Liver (tissue), 9 donors: ENCODE data around the gene ADGRG2. TPM values are rescaled to one million over a fixed set of nuclear protein-coding genes. Genes with fewer than 3 reads are reported as not detected.

Source experiments
- DNase-seq: peaks from one replicate; pipeline ENCODE4 v3.0.0-alpha.2; 2017; ENCODE audit warnings: low spot score
- H3K27ac ChIP-seq, 2 donors: one replicate each; pipeline ENCODE4 v1.7.0; 2013; ENCODE audit warnings: inconsistent platforms in 2 of 2, low read length in 2 of 2, control low read depth in 1 of 2, low read depth in 1 of 2, mild to moderate bottlenecking in 1 of 2
- H3K27me3 ChIP-seq, 4 donors: one replicate each; pipeline versions ENCODE4 v1.6.1 to v1.7.0; 2013; ENCODE audit warnings: low read length in 3 of 4, inconsistent platforms in 1 of 4, mild to moderate bottlenecking in 1 of 4, moderate library complexity in 1 of 4; ENCODE audit not compliant: control insufficient read depth in 4 of 4, insufficient read depth in 4 of 4
- H3K36me3 ChIP-seq, 4 donors: one replicate each; pipeline versions ENCODE4 v1.6.1 to v1.7.0; 2013; ENCODE audit warnings: low read length in 3 of 4, mild to moderate bottlenecking in 3 of 4, low read depth in 1 of 4, moderate library complexity in 1 of 4; ENCODE audit not compliant: control insufficient read depth in 4 of 4, insufficient read depth in 3 of 4
- H3K4me1 ChIP-seq, 4 donors: one replicate each; pipeline versions ENCODE4 v1.6.1 to v1.7.0; 2013; ENCODE audit warnings: low read length in 3 of 4, mild to moderate bottlenecking in 3 of 4, moderate library complexity in 1 of 4; ENCODE audit not compliant: control insufficient read depth in 4 of 4, insufficient read depth in 4 of 4
- H3K4me3 ChIP-seq, 3 donors: one replicate each; pipeline versions ENCODE4 v1.6.1 to v1.7.0; 2013; ENCODE audit warnings: low read length in 3 of 3, control low read depth in 1 of 3, low read depth in 1 of 3, mild to moderate bottlenecking in 1 of 3
- H3K9ac ChIP-seq, 2 donors: one replicate each; pipeline ENCODE4 v1.7.0; 2013; ENCODE audit warnings: low read length in 2 of 2, mild to moderate bottlenecking in 2 of 2, moderate library complexity in 2 of 2, control low read depth in 1 of 2, low read depth in 1 of 2
- H3K9me3 ChIP-seq, 4 donors: one replicate each; pipeline versions ENCODE4 v1.6.1 to v1.7.0; 2013; ENCODE audit warnings: low read length in 3 of 4; ENCODE audit not compliant: control insufficient read depth in 4 of 4
- CTCF ChIP-seq: fragments of 150-350 bp; IDR thresholded peaks from 2 replicates; pipeline ENCODE4 v1.5.1; 2017; ENCODE audit warnings: improper control_type of control experiment, low read depth, low read length; ENCODE audit not compliant: missing input control
- EGR1 ChIP-seq, 2 donors: IDR thresholded peaks; 2 replicates each; pipeline ENCODE4 v1.6.1; 2016 to 2018; ENCODE audit warnings: antibody characterized with exemption in 2 of 2, low read depth in 2 of 2
- FOXA1 ChIP-seq: IDR thresholded peaks from 2 replicates; pipeline ENCODE4 v1.6.1; 2016; ENCODE audit warnings: antibody characterized with exemption
- FOXA2 ChIP-seq: IDR thresholded peaks from 2 replicates; pipeline ENCODE4 v1.6.1; 2016; ENCODE audit warnings: antibody characterized with exemption
- GABPA ChIP-seq, 2 donors: IDR thresholded peaks in 1 of 2; conservative IDR thresholded peaks in 1 of 2; 2 replicates each; pipeline ENCODE4 v1.6.1; 2016; ENCODE audit warnings: antibody characterized with exemption in 2 of 2, mild to moderate bottlenecking in 1 of 2, moderate library complexity in 1 of 2
- HNF4A ChIP-seq, 2 donors: conservative IDR thresholded peaks; 2 replicates each; pipeline ENCODE4 v1.6.1; 2016; ENCODE audit warnings: antibody characterized with exemption in 2 of 2, mild to moderate bottlenecking in 2 of 2
- HNF4G ChIP-seq: IDR thresholded peaks from 2 replicates; pipeline ENCODE4 v1.6.1; 2016; ENCODE audit warnings: antibody characterized with exemption
- JUND ChIP-seq, 2 donors: IDR thresholded peaks; 2 replicates each; pipeline ENCODE4 v1.6.1; 2016; ENCODE audit warnings: antibody characterized with exemption in 2 of 2
- MAX ChIP-seq: IDR thresholded peaks from 2 replicates; pipeline ENCODE4 v1.6.1; 2016; ENCODE audit warnings: antibody characterized with exemption
- NR2F2 ChIP-seq: IDR thresholded peaks from 2 replicates; pipeline ENCODE4 v1.6.1; 2016; ENCODE audit warnings: antibody characterized with exemption
- RAD21 ChIP-seq, 2 donors: IDR thresholded peaks; 2 replicates each; pipeline ENCODE4 v1.6.1; 2016; ENCODE audit warnings: antibody characterized with exemption in 2 of 2, mild to moderate bottlenecking in 2 of 2
- RXRA ChIP-seq, 2 donors: IDR thresholded peaks; 2 replicates each; pipeline ENCODE4 v1.6.1; 2017 to 2018; ENCODE audit warnings: antibody characterized with exemption in 2 of 2, mild to moderate bottlenecking in 1 of 2
- SP1 ChIP-seq: IDR thresholded peaks from 2 replicates; pipeline ENCODE4 v1.6.1; 2018; ENCODE audit warnings: antibody characterized with exemption, mild to moderate bottlenecking
- TAF1 ChIP-seq: conservative IDR thresholded peaks from 2 replicates; pipeline ENCODE4 v1.6.1; 2016; ENCODE audit warnings: antibody characterized with exemption, mild to moderate bottlenecking
- YY1 ChIP-seq: IDR thresholded peaks from 2 replicates; pipeline ENCODE4 v1.6.1; 2016; ENCODE audit warnings: antibody characterized with exemption, mild to moderate bottlenecking
- WGBS: extraction: QIAGEN DNeasy Blood & Tissue Kit; methylation state at CpG from one replicate; pipeline ENCODE4 v1.1.7; 2013; 5-methylcytosine and 5-hydroxymethylcytosine counted together
- polyA plus RNA-seq, 2 donors: library from polyadenylated mRNA; stranded (reverse) in 1 of 2; unstranded in 1 of 2; fragments of 200-250 nt in 1 of 2; fragments of >200 nt in 1 of 2; fragmentation: Nextera tagmentation in 1 of 2; extraction: Ambion mirVana in 1 of 2; gene quantifications; one replicate each; pipeline versions ENCODE4 v1.2.1 to v1.2.3, GENCODE V29; 2013 to 2015
- total RNA-seq, 2 donors: library from RNA; depleted of rRNA; stranded (reverse); fragments of >200 nt; gene quantifications; one replicate each; pipeline ENCODE4 v1.2.3, GENCODE V29; 2014
- TF ChIP-seq, protein P1 (sequence below): IDR thresholded peaks from 2 replicates; pipeline ENCODE4 v1.6.1; 2016; ENCODE audit warnings: antibody characterized with exemption, mild to moderate bottlenecking
- TF ChIP-seq, protein P2 (sequence below): IDR thresholded peaks from 2 replicates; pipeline ENCODE4 v1.6.1; 2016; ENCODE audit warnings: antibody characterized with exemption
- TF ChIP-seq, protein P3 (sequence below): IDR thresholded peaks from 2 replicates; pipeline ENCODE4 v1.6.1; 2016; ENCODE audit warnings: antibody characterized with exemption
- donor health status: healthy.
- donor health status: healthy.
- donor health status: healthy.
- donor health status: healthy.
- donor health status: healthy.

Gene ADGRG2
- total and polyA plus RNA-seq, 4 donors, result 0.08 to 0.45 (median 0.24) TPM; not detected in 1

GRCh38 chrX:19129694-19130093 lies 7.4 kb upstream of the ADGRG2 start (continued):
- TF ChIP-seq EGR1 (IDR thresholded peaks at IDR 0.05; ENCODE audit: low read depth in 2 of 2), result no peak
- no peak for TF ChIP-seq NR2F2
- TF ChIP-seq TAF1, result no peak
- TF ChIP-seq SP1, result no peak
- no peak for TF ChIP-seq RAD21 (IDR thresholded peaks at IDR 0.05)

GRCh38 chrX:19127649-19128168 lies 5.4 kb upstream of the ADGRG2 start:
- TF ChIP-seq GABPA (IDR thresholded peaks at IDR 0.05 in 1 of 2, conservative IDR thresholded peaks at IDR 0.05 in 1 of 2), result no peak
- TF ChIP-seq HNF4G, result no peak
- peak in 1 of 2 donors; percentile 16 for TF ChIP-seq HNF4A (conservative IDR thresholded peaks at IDR 0.05)
- TF ChIP-seq, protein P1, sequence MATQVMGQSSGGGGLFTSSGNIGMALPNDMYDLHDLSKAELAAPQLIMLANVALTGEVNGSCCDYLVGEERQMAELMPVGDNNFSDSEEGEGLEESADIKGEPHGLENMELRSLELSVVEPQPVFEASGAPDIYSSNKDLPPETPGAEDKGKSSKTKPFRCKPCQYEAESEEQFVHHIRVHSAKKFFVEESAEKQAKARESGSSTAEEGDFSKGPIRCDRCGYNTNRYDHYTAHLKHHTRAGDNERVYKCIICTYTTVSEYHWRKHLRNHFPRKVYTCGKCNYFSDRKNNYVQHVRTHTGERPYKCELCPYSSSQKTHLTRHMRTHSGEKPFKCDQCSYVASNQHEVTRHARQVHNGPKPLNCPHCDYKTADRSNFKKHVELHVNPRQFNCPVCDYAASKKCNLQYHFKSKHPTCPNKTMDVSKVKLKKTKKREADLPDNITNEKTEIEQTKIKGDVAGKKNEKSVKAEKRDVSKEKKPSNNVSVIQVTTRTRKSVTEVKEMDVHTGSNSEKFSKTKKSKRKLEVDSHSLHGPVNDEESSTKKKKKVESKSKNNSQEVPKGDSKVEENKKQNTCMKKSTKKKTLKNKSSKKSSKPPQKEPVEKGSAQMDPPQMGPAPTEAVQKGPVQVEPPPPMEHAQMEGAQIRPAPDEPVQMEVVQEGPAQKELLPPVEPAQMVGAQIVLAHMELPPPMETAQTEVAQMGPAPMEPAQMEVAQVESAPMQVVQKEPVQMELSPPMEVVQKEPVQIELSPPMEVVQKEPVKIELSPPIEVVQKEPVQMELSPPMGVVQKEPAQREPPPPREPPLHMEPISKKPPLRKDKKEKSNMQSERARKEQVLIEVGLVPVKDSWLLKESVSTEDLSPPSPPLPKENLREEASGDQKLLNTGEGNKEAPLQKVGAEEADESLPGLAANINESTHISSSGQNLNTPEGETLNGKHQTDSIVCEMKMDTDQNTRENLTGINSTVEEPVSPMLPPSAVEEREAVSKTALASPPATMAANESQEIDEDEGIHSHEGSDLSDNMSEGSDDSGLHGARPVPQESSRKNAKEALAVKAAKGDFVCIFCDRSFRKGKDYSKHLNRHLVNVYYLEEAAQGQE, result no peak
- no peak for TF ChIP-seq NR2F2
- peak in 1 of 2 donors; percentile 35 for TF ChIP-seq RXRA (IDR thresholded peaks at IDR 0.05)
- TF ChIP-seq, protein P2, sequence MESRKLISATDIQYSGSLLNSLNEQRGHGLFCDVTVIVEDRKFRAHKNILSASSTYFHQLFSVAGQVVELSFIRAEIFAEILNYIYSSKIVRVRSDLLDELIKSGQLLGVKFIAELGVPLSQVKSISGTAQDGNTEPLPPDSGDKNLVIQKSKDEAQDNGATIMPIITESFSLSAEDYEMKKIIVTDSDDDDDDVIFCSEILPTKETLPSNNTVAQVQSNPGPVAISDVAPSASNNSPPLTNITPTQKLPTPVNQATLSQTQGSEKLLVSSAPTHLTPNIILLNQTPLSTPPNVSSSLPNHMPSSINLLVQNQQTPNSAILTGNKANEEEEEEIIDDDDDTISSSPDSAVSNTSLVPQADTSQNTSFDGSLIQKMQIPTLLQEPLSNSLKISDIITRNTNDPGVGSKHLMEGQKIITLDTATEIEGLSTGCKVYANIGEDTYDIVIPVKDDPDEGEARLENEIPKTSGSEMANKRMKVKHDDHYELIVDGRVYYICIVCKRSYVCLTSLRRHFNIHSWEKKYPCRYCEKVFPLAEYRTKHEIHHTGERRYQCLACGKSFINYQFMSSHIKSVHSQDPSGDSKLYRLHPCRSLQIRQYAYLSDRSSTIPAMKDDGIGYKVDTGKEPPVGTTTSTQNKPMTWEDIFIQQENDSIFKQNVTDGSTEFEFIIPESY, result no peak
- no peak for TF ChIP-seq EGR1 (IDR thresholded peaks at IDR 0.05; ENCODE audit: low read depth in 2 of 2)
- no peak for TF ChIP-seq FOXA2
- TF ChIP-seq MAX, result peak; percentile 32
- TF ChIP-seq CTCF, result no peak
- TF ChIP-seq TAF1, result no peak
- TF ChIP-seq JUND (IDR thresholded peaks at IDR 0.05), result no peak
- TF ChIP-seq FOXA1, result no peak
- TF ChIP-seq RAD21 (IDR thresholded peaks at IDR 0.05), result no peak
- TF ChIP-seq SP1, result peak; percentile 11
- TF ChIP-seq, protein P3, sequence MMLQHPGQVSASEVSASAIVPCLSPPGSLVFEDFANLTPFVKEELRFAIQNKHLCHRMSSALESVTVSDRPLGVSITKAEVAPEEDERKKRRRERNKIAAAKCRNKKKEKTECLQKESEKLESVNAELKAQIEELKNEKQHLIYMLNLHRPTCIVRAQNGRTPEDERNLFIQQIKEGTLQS, result no peak
- TF ChIP-seq YY1, result peak; percentile 57
- no peaks in the 10 kb centered on the region for H3K36me3 ChIP-seq
- peaks cover 0 to 12% (median 0%) of the 10 kb centered on the region in 4 donors for H3K27me3 ChIP-seq
- H3K9me3 ChIP-seq, result no peaks in the 10 kb centered on the region
- no peak overlapping the region for H3K9ac ChIP-seq
- no peak overlapping the region for H3K27ac ChIP-seq
- peaks cover 0 to 3% (median 2%) of the 10 kb centered on the region in 4 donors for H3K4me1 ChIP-seq
- 21% methylated on average over 5 of the region's 5 CpGs for WGBS
- no peak for DNase-seq
- no peak overlapping the region for H3K4me3 ChIP-seq
